Dendritic cell treated with granulocyte-macrophage colony-stimulating factor and Interleukin-4, amounts not matched to agents 40 ng/mL and 50 ng/mL, for 4 days (primary cell): ENCODE results near the gene CPNE1.

Experiments used
- H3K27ac Mint-ChIP-seq: one replicate; pipeline ENCODE4 v1.8.0; 2022; ENCODE audit warnings: mild to moderate bottlenecking, mixed read lengths
- H3K27me3 Mint-ChIP-seq: one replicate; pipeline ENCODE4 v1.8.0; 2022; ENCODE audit warnings: mild to moderate bottlenecking, mixed read lengths
- H3K36me3 Mint-ChIP-seq: one replicate; pipeline ENCODE4 v1.8.0; 2022; ENCODE audit warnings: low read depth, mixed read lengths
- H3K4me1 Mint-ChIP-seq: one replicate; pipeline ENCODE4 v1.8.0; 2022; ENCODE audit warnings: low read depth, mixed read lengths
- H3K4me3 Mint-ChIP-seq: one replicate; pipeline ENCODE4 v1.8.0; 2022; ENCODE audit warnings: mild to moderate bottlenecking, moderate library complexity, mixed read lengths
- H3K9me3 Mint-ChIP-seq: one replicate; pipeline ENCODE4 v1.8.0; 2022; ENCODE audit warnings: mixed read lengths
- intact Hi-C: fragments of 100-400 bp; cut with micrococcal nuclease; formaldehyde crosslinking; loops from one replicate; pipeline ENCODE4 v1.15.0; 2022

CPNE1 gene

DNA sequence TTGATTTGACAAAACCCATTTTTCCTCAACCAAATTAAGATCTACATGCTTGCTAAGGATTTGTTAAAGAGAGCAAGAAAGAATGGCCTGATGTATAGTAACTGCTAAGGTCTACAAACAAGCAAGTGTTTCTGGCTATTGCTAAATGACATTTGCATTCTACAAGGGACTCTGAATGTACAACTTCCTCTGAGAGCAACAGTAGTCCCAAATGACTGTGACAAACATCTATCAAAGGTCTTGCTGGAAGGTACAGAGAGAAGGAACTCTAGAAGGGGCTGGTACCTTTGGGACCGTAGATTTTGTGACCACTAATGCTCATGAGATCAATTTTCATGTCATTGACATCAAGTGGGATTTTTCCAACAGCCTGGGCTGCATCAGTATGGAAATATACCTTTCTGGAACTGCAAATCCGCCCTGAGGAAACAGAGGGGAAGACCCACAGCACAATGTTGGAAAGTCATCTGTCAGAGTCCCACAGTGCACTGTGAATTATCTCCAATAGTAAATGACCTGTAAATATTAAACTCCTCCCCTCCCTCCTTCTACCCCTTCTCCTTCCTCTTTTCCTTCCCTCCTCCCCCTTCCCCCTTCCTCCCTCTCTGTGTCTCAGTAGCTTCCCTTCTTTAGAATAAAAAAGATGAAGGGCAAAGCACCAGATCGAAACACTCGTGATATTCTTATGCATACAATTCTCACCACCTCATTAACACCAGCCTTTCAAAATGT is 15.9 kb upstream of the CPNE1 start:
- peak overlapping the region; percentile 74 for H3K27ac Mint-ChIP-seq
- peak overlapping the region; percentile 9 for H3K4me3 Mint-ChIP-seq
- peaks cover 14% of the 10 kb centered on the region for H3K4me1 Mint-ChIP-seq
- intact Hi-C loops: no loop called here
- peaks cover 62% of the 10 kb centered on the region for H3K36me3 Mint-ChIP-seq
- no peaks in the 10 kb centered on the region for H3K9me3 Mint-ChIP-seq
- H3K27me3 Mint-ChIP-seq: no peaks in the 10 kb centered on the region

- no peaks in the 10 kb centered on the region for H3K9me3 Mint-ChIP-seq
- peaks cover 87% of the 10 kb centered on the region for H3K36me3 Mint-ChIP-seq
- H3K4me1 Mint-ChIP-seq: peaks cover 2% of the 10 kb centered on the region
- intact Hi-C loops: no loop called here
- H3K4me3 Mint-ChIP-seq: no peak overlapping the region
- H3K27ac Mint-ChIP-seq: no peak overlapping the region
- H3K27me3 Mint-ChIP-seq: no peaks in the 10 kb centered on the region
These were observed 10.2 kb upstream of the CPNE1 start for GRCh38 chr20:35674921-35675320.

DNA sequence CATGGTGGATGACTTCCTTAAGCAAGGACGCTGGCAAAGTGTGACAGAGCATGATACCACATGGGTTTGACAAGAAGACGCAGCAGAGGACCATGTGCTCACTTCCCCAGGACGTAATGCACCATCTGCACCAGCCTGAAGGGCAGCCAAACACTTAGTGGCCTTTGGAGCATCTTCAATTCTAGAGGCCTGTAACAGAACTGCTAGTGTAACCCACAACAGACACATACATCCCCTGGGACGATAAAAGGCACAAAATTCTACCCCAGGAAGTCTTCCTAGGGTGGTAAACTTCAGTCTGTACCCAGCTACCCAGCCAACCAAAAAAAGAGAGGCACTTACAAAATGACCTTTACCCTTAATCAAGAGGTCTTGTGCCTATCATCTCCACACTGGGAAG is 9.2 kb upstream of the CPNE1 start:
- Mint-ChIP-seq H3K27ac (no peak overlapping the region), H3K36me3 (peaks cover 91% of the 10 kb centered on the region), H3K9me3 (no peaks in the 10 kb centered on the region), H3K27me3 (no peaks in the 10 kb centered on the region), H3K4me1 (no peaks in the 10 kb centered on the region), H3K4me3 (no peak overlapping the region)
- intact Hi-C loops: no loop called here

- Mint-ChIP-seq H3K27ac (no peak overlapping the region), H3K4me1 (peaks cover 5% of the 10 kb centered on the region), H3K9me3 (no peaks in the 10 kb centered on the region), H3K27me3 (no peaks in the 10 kb centered on the region), H3K36me3 (peaks cover 64% of the 10 kb centered on the region), H3K4me3 (no peak overlapping the region)
- intact Hi-C loops: no loop called here
These were observed 5.0 kb upstream of the CPNE1 start for GRCh38 chr20:35669681-35670080.

GRCh38 chr20:35669221-35669620 is 4.5 kb upstream of the CPNE1 start:
- Mint-ChIP-seq H3K4me3 (no peak overlapping the region), H3K27ac (no peak overlapping the region), H3K27me3 (no peaks in the 10 kb centered on the region), H3K4me1 (peaks cover 9% of the 10 kb centered on the region), H3K9me3 (no peaks in the 10 kb centered on the region), H3K36me3 (peaks cover 68% of the 10 kb centered on the region)
- intact Hi-C loops: no loop called here

- Mint-ChIP-seq H3K27ac (no peak overlapping the region), H3K36me3 (peaks cover 44% of the 10 kb centered on the region), H3K4me3 (no peak overlapping the region), H3K9me3 (no peaks in the 10 kb centered on the region), H3K4me1 (peaks cover 37% of the 10 kb centered on the region), H3K27me3 (no peaks in the 10 kb centered on the region)
- intact Hi-C loops: no loop called here
These were observed 1.2 kb upstream of the CPNE1 start for GRCh38 chr20:35665949-35666288.

GRCh38 chr20:35663516-35664465 is 909 bp downstream of the CPNE1 start:
- H3K9me3 Mint-ChIP-seq: no peaks in the 10 kb centered on the region
- peak overlapping the region; percentile 99 for H3K27ac Mint-ChIP-seq
- peaks cover 22% of the 10 kb centered on the region for H3K36me3 Mint-ChIP-seq
- intact Hi-C loops: loop anchor here (1.0 kb wide), 1 partner anchor 47 kb away; no protein-coding TSS in a partner anchor
- H3K27me3 Mint-ChIP-seq: no peaks in the 10 kb centered on the region
- H3K4me1 Mint-ChIP-seq: peaks cover 42% of the 10 kb centered on the region
- peak overlapping the region; percentile 95 for H3K4me3 Mint-ChIP-seq

DNA sequence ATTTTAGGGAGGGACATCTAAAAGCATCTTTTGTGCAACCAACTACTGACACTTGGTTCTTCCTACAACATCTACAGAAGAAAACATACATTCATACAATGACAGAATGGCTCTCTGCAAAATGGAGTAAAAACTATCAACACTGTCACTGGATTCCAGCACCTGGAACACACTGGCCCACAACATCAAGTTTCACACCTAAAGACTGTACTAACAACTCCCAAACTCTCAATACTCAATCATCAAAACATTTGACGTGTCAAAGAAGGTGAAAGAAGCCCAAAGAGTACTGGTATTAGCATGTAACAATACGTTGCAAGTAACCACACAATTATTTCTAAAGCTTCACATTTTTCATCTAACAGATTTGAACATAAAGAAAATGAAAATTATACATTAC is 2.1 kb downstream of the CPNE1 start:
- no peaks in the 10 kb centered on the region for H3K27me3 Mint-ChIP-seq
- intact Hi-C loops: no loop called here
- no peak overlapping the region for H3K27ac Mint-ChIP-seq
- no peaks in the 10 kb centered on the region for H3K9me3 Mint-ChIP-seq
- peak overlapping the region; percentile 41 for H3K4me3 Mint-ChIP-seq
- H3K4me1 Mint-ChIP-seq: peaks cover 47% of the 10 kb centered on the region
- H3K36me3 Mint-ChIP-seq: peaks cover 15% of the 10 kb centered on the region

DNA sequence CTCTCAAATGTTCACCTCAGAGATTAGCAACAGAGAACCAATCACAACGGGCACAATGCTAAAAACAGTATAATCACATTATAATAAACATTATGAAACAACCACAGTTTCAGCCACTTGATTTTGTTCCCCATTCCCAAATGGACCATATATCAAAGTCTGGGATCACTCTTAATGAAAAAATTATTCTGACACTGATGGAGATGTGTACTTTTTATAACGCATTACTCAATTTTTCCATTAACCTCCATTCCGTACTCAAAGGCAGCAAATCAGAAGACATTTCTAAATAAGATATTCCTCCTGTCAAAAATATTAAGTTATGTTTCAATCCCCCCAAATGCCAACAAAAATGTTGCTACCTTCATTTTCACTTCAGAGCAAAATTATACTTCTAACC is 2.8 kb downstream of the CPNE1 start:
- Mint-ChIP-seq H3K27ac (no peak overlapping the region), H3K9me3 (no peaks in the 10 kb centered on the region), H3K4me1 (peaks cover 53% of the 10 kb centered on the region), H3K27me3 (no peaks in the 10 kb centered on the region), H3K4me3 (peak overlapping the region; percentile 39), H3K36me3 (peaks cover 21% of the 10 kb centered on the region)
- intact Hi-C loops: no loop called here

GRCh38 chr20:35661053-35661452 is 3.6 kb downstream of the CPNE1 start:
- Mint-ChIP-seq H3K9me3 (no peaks in the 10 kb centered on the region), H3K36me3 (peaks cover 28% of the 10 kb centered on the region), H3K27ac (no peak overlapping the region), H3K4me3 (no peak overlapping the region), H3K4me1 (peaks cover 54% of the 10 kb centered on the region), H3K27me3 (no peaks in the 10 kb centered on the region)
- intact Hi-C loops: no loop called here

DNA sequence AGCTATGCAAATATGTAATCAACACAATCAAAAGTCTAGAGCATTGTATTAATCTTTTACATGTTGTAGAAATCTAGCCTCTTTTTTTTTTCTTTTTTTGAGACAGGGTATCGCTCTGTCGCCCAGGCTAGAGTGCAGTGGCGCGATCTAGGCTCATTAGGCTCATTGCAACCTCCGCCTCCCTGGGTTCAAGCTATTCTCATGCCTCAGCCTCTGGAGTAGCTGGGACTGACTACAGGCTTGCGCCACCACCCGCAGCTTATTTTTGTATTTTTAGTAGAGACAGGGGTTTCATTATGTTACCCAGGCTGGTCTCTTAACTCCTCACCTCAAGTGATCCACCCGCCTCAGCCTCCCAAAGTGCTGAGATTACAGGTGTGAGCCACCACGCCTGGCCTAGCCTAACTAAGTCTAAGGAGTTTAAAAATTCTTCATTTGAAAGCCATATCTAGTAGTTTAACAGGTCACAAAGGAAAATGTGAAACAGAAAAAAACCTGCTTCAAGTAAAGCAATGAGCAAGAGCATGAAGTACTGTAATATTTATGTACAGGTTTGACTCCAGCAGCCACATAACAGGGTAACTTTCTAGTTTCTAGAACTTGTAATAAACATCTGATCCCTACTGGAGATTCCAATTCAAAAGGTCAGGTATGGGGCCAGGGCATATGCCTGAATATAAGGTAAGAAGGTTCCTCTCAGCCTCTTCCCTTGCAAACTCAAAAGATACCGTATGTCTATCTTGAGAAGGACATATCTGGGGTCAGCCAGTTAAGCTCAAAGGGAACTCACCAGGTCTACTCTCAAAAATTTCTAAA is 4.4 kb downstream of the CPNE1 start:
- peaks cover 54% of the 10 kb centered on the region for H3K4me1 Mint-ChIP-seq
- H3K27ac Mint-ChIP-seq: no peak overlapping the region
- H3K9me3 Mint-ChIP-seq: no peaks in the 10 kb centered on the region
- H3K27me3 Mint-ChIP-seq: no peaks in the 10 kb centered on the region
- H3K36me3 Mint-ChIP-seq: peaks cover 28% of the 10 kb centered on the region
- intact Hi-C loops: no loop called here
- H3K4me3 Mint-ChIP-seq: no peak overlapping the region

- peaks cover 13% of the 10 kb centered on the region for H3K36me3 Mint-ChIP-seq
- H3K9me3 Mint-ChIP-seq: no peaks in the 10 kb centered on the region
- H3K27ac Mint-ChIP-seq: no peak overlapping the region
- H3K27me3 Mint-ChIP-seq: no peaks in the 10 kb centered on the region
- H3K4me1 Mint-ChIP-seq: peaks cover 25% of the 10 kb centered on the region
- no peak overlapping the region for H3K4me3 Mint-ChIP-seq
- intact Hi-C loops: no loop called here
These were observed 7.4 kb downstream of the CPNE1 start for GRCh38 chr20:35657271-35657670.

DNA sequence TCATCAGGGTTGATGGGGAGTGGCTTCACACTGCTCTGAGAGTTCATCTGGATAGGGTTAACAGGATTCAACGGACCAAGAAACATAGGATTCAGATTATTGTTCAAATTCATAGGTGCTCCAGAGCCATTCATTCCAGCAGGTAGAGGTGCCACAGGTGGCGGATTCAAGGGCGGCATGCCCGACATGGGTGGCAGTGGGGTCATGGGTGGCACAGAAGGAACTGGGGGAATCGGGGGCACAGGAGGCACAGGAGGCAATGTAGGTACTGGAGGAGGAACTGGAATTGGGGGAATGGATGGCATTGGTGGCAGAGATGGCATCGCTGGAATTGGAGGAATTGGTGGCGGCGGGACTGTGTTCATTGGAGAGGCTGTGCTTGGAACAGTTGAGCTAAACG is 10.3 kb downstream of the CPNE1 start:
- peaks cover 16% of the 10 kb centered on the region for H3K4me1 Mint-ChIP-seq
- H3K4me3 Mint-ChIP-seq: no peak overlapping the region
- no peaks in the 10 kb centered on the region for H3K27me3 Mint-ChIP-seq
- peaks cover 22% of the 10 kb centered on the region for H3K36me3 Mint-ChIP-seq
- no peaks in the 10 kb centered on the region for H3K9me3 Mint-ChIP-seq
- intact Hi-C loops: no loop called here
- H3K27ac Mint-ChIP-seq: no peak overlapping the region

GRCh38 chr20:35653893-35654292 is 10.8 kb downstream of the CPNE1 start:
- intact Hi-C loops: no loop called here
- H3K27me3 Mint-ChIP-seq: no peaks in the 10 kb centered on the region
- no peak overlapping the region for H3K4me3 Mint-ChIP-seq
- H3K9me3 Mint-ChIP-seq: no peaks in the 10 kb centered on the region
- H3K27ac Mint-ChIP-seq: no peak overlapping the region
- peaks cover 12% of the 10 kb centered on the region for H3K4me1 Mint-ChIP-seq
- peaks cover 22% of the 10 kb centered on the region for H3K36me3 Mint-ChIP-seq
